Stimulated activated effector memory CD8-positive, alpha-beta T cell treated with anti-CD3 and anti-CD28 coated beads, Interleukin-12 subunit alpha, Interleukin-12 subunit beta, amount 100 ng/mL, for 72 hours (primary cell): ENCODE results near the gene APEX1.
"Not testable (repeated sequence)": the region's sequence is repeated elsewhere in the genome, so short reads cannot be mapped to it uniquely, and the experiment has no call there.

Experiments used
- ATAC-seq: fragments of 150-1000 bp; cut with Tn5 transposase; 2 replicates; pipeline ENCODE4 v1.10.0; 2021
- DNase-seq, 2 donors: peaks; one replicate each; pipeline ENCODE4 v3.0.0; 2021 to 2022; ENCODE audit warnings: low spot score in 2 of 2
- H3K27ac Mint-ChIP-seq: one replicate; pipeline ENCODE4 v1.8.0; 2022; ENCODE audit warnings: mild to moderate bottlenecking, mixed read lengths
- H3K36me3 Mint-ChIP-seq: one replicate; pipeline ENCODE4 v1.8.0; 2022; ENCODE audit warnings: mild to moderate bottlenecking, mixed read lengths
- H3K4me1 Mint-ChIP-seq: one replicate; pipeline ENCODE4 v1.8.0; 2022; ENCODE audit warnings: mixed read lengths
- H3K4me3 Mint-ChIP-seq: one replicate; pipeline ENCODE4 v1.8.0; 2022; ENCODE audit warnings: mild to moderate bottlenecking, mixed read lengths
- H3K9me3 Mint-ChIP-seq: one replicate; pipeline ENCODE4 v1.8.0; 2022; ENCODE audit warnings: mixed read lengths

The APEX1 gene

GRCh38 chr14:20428010-20428365 is 27.0 kb upstream of the APEX1 start:
- peak overlapping the region; percentile 35 for H3K4me3 Mint-ChIP-seq
- no peak for DNase-seq
- no peaks in the 10 kb centered on the region for H3K9me3 Mint-ChIP-seq
- H3K36me3 Mint-ChIP-seq = no peaks in the 10 kb centered on the region
- peaks cover 18% of the 10 kb centered on the region for H3K4me1 Mint-ChIP-seq
- H3K27ac Mint-ChIP-seq = peak overlapping the region; percentile 88
- no peak for ATAC-seq

GRCh38 chr14:20428802-20429201 is 26.2 kb upstream of the APEX1 start:
- no peaks in the 10 kb centered on the region for H3K36me3 Mint-ChIP-seq
- peak overlapping the region; percentile 35 for H3K4me3 Mint-ChIP-seq
- no peak for DNase-seq
- ATAC-seq = no peak
- H3K4me1 Mint-ChIP-seq = peaks cover 18% of the 10 kb centered on the region
- H3K27ac Mint-ChIP-seq = peak overlapping the region; percentile 88
- no peaks in the 10 kb centered on the region for H3K9me3 Mint-ChIP-seq

- Mint-ChIP-seq H3K27ac (peak overlapping the region; percentile 39), H3K4me3 (no peak overlapping the region), H3K4me1 (peaks cover 18% of the 10 kb centered on the region), H3K9me3 (no peaks in the 10 kb centered on the region), H3K36me3 (no peaks in the 10 kb centered on the region)
- DNase-seq (no peak), ATAC-seq (no peak)
Measured at GRCh38 chr14:20429801-20430669, 25.0 kb upstream of the APEX1 start.

- Mint-ChIP-seq H3K4me3 (no peak overlapping the region), H3K9me3 (no peaks in the 10 kb centered on the region), H3K4me1 (peaks cover 3% of the 10 kb centered on the region), H3K27ac (no peak overlapping the region), H3K36me3 (no peaks in the 10 kb centered on the region)
- DNase-seq = no peak
- ATAC-seq = no peak
Measured at GRCh38 chr14:20434701-20435581, 20.1 kb upstream of the APEX1 start.

GRCh38 chr14:20435582-20436362 is 19.3 kb upstream of the APEX1 start, which contains the start of gene KLHL33:
Gene KLHL33, minus strand, starts transcription at chr14:20436166. Its CDS starts 355 bp downstream, at chr14:20435811.
- H3K4me1 Mint-ChIP-seq = peaks cover 11% of the 10 kb centered on the region

GRCh38 chr14:20436363-20436755 is 18.7 kb upstream of the APEX1 start:
- H3K9me3 Mint-ChIP-seq = no peaks in the 10 kb centered on the region
- DNase-seq (no peak), ATAC-seq (no peak)
- H3K27ac Mint-ChIP-seq = no peak overlapping the region
- peaks cover 15% of the 10 kb centered on the region for H3K4me1 Mint-ChIP-seq
- no peak overlapping the region for H3K4me3 Mint-ChIP-seq
- no peaks in the 10 kb centered on the region for H3K36me3 Mint-ChIP-seq

More at GRCh38 chr14:20435582-20436362, 19.3 kb upstream of the APEX1 start, which contains the start of gene KLHL33:
- Mint-ChIP-seq H3K4me3 (no peak within 1 kb of the TSS), H3K9me3 (no peaks in the 10 kb centered on the region), H3K36me3 (no peaks in the 10 kb centered on the region), H3K27ac (no peak within 1 kb of the TSS)
- DNase-seq (no peak), ATAC-seq (no peak)

GRCh38 chr14:20438664-20439063 is 16.4 kb upstream of the APEX1 start:
- Mint-ChIP-seq H3K36me3 (no peaks in the 10 kb centered on the region), H3K4me1 (peaks cover 15% of the 10 kb centered on the region), H3K9me3 (no peaks in the 10 kb centered on the region), H3K4me3 (no peak overlapping the region), H3K27ac (no peak overlapping the region)
- DNase-seq (no peak), ATAC-seq (no peak)

GRCh38 chr14:20440465-20440864 is 14.6 kb upstream of the APEX1 start:
- Mint-ChIP-seq H3K4me3 (no peak overlapping the region), H3K36me3 (no peaks in the 10 kb centered on the region), H3K4me1 (peaks cover 15% of the 10 kb centered on the region), H3K9me3 (no peaks in the 10 kb centered on the region), H3K27ac (peak overlapping the region; percentile 70)
- DNase-seq (no peak), ATAC-seq (no peak)

GRCh38 chr14:20440882-20441281 is 14.1 kb upstream of the APEX1 start:
- no peak overlapping the region for H3K4me3 Mint-ChIP-seq
- DNase-seq (no peak), ATAC-seq (peak; percentile 88)
- peaks cover 15% of the 10 kb centered on the region for H3K4me1 Mint-ChIP-seq
- no peaks in the 10 kb centered on the region for H3K9me3 Mint-ChIP-seq
- H3K36me3 Mint-ChIP-seq = no peaks in the 10 kb centered on the region
- H3K27ac Mint-ChIP-seq = peak overlapping the region; percentile 70

GRCh38 chr14:20441461-20441860 is 13.6 kb upstream of the APEX1 start:
- no peak overlapping the region for H3K27ac Mint-ChIP-seq
- H3K9me3 Mint-ChIP-seq = no peaks in the 10 kb centered on the region
- ATAC-seq (no peak), DNase-seq (no peak)
- no peak overlapping the region for H3K4me3 Mint-ChIP-seq
- H3K36me3 Mint-ChIP-seq = no peaks in the 10 kb centered on the region
- H3K4me1 Mint-ChIP-seq = peaks cover 15% of the 10 kb centered on the region

- DNase-seq, H3K27ac Mint-ChIP-seq, ATAC-seq, H3K36me3 Mint-ChIP-seq, H3K4me3 Mint-ChIP-seq, H3K9me3 Mint-ChIP-seq: not testable (repeated sequence)
- peaks cover 15% of the 10 kb centered on the region for H3K4me1 Mint-ChIP-seq
Measured at GRCh38 chr14:20443650-20444049, 11.4 kb upstream of the APEX1 start.

GRCh38 chr14:20446889-20447288 is 8.1 kb upstream of the APEX1 start:
- ATAC-seq = no peak
- Mint-ChIP-seq H3K9me3 (no peaks in the 10 kb centered on the region), H3K4me3 (no peak overlapping the region), H3K36me3 (no peaks in the 10 kb centered on the region), H3K4me1 (peaks cover 2% of the 10 kb centered on the region), H3K27ac (peak overlapping the region; percentile 35)
- no peak for DNase-seq

GRCh38 chr14:20452831-20453230 is 2.2 kb upstream of the APEX1 start:
- H3K36me3 Mint-ChIP-seq, H3K9me3 Mint-ChIP-seq, DNase-seq, H3K4me3 Mint-ChIP-seq, H3K27ac Mint-ChIP-seq, ATAC-seq, H3K4me1 Mint-ChIP-seq: not testable (repeated sequence)

- Mint-ChIP-seq H3K4me3 (no peak overlapping the region), H3K4me1 (peaks cover 18% of the 10 kb centered on the region), H3K36me3 (no peaks in the 10 kb centered on the region), H3K27ac (no peak overlapping the region), H3K9me3 (no peaks in the 10 kb centered on the region)
- DNase-seq = no peak
- peak; percentile 72 for ATAC-seq
Measured at GRCh38 chr14:20455355-20456300, 602 bp downstream of the APEX1 start.
